Parathyroid adenoma (tissue), 2 donors: Measurements from ENCODE around the gene HDGF.
A peak's percentile ranks its signal among the peaks of the same experiment; 100 is the strongest.

Experiments
- H2AFZ ChIP-seq: fragments of 300-600 bp; sonication (generic); one replicate; pipeline ENCODE4 v1.7.0; 2017; ENCODE audit warnings: antibody characterized with exemption, mild to moderate bottlenecking
- H3K27ac ChIP-seq: fragments of 300-600 bp; sonication (generic); one replicate; pipeline ENCODE4 v1.7.0; 2017
- H3K27me3 ChIP-seq: fragments of 300-600 bp; sonication (generic); one replicate; pipeline ENCODE4 v1.7.0; 2017; ENCODE audit warnings: low read length; ENCODE audit not compliant: control insufficient read depth, insufficient read depth
- H3K36me3 ChIP-seq: fragments of 300-600 bp; sonication (generic); one replicate; pipeline ENCODE4 v1.7.0; 2017; ENCODE audit warnings: low read length; ENCODE audit not compliant: control insufficient read depth, insufficient read depth
- H3K4me1 ChIP-seq: fragments of 300-600 bp; sonication (generic); one replicate; pipeline ENCODE4 v1.7.0; 2017; ENCODE audit warnings: control low read depth
- H3K4me2 ChIP-seq: fragments of 300-600 bp; sonication (generic); one replicate; pipeline ENCODE4 v1.7.0; 2017; ENCODE audit warnings: low read length
- H3K4me3 ChIP-seq: fragments of 300-600 bp; sonication (generic); one replicate; pipeline ENCODE4 v1.7.0; 2017; ENCODE audit warnings: low read depth, low read length
- H3K79me2 ChIP-seq: fragments of 300-600 bp; sonication (generic); one replicate; pipeline ENCODE4 v1.7.0; 2017; ENCODE audit warnings: control low read depth
- H3K9ac ChIP-seq: fragments of 300-600 bp; sonication (generic); one replicate; pipeline ENCODE4 v1.7.0; 2017; ENCODE audit warnings: mild to moderate bottlenecking
- H3K9me3 ChIP-seq: fragments of 300-600 bp; sonication (generic); one replicate; pipeline ENCODE4 v1.7.0; 2017; ENCODE audit warnings: low read length; ENCODE audit not compliant: control insufficient read depth
- TF ChIP-seq, protein P1 (sequence below): fragments of 300-600 bp; sonication (generic); IDR thresholded peaks from one replicate; pipeline ENCODE4 v1.7.0; 2017; ENCODE audit warnings: antibody characterized with exemption, mild to moderate bottlenecking
- donor health status: primary hyperparathyroidism.

The HDGF gene

DNA sequence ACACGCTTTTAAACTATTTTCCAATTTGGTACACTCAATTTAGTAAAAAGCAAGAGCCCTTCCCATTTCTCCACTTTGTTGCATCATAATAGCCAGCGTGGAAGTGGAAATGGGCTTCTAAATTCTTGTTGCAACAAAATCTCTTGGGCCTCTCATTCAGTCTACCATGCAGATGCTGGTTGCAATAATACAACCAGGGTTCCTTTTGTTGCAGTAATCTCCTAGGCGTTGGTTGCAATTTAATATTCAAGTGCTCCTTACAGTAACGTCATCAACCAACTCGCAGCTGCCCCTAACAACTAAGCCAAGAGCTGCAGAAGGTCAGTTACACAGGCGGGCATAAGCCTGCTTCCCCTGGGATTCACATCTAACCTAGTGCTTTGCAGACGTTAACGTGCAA, 2.7 kb upstream of the HDGF start:
- H3K4me1 ChIP-seq, result peaks cover 3% of the 10 kb centered on the region
- no peak overlapping the region for H3K4me3 ChIP-seq
- TF ChIP-seq, protein P1, sequence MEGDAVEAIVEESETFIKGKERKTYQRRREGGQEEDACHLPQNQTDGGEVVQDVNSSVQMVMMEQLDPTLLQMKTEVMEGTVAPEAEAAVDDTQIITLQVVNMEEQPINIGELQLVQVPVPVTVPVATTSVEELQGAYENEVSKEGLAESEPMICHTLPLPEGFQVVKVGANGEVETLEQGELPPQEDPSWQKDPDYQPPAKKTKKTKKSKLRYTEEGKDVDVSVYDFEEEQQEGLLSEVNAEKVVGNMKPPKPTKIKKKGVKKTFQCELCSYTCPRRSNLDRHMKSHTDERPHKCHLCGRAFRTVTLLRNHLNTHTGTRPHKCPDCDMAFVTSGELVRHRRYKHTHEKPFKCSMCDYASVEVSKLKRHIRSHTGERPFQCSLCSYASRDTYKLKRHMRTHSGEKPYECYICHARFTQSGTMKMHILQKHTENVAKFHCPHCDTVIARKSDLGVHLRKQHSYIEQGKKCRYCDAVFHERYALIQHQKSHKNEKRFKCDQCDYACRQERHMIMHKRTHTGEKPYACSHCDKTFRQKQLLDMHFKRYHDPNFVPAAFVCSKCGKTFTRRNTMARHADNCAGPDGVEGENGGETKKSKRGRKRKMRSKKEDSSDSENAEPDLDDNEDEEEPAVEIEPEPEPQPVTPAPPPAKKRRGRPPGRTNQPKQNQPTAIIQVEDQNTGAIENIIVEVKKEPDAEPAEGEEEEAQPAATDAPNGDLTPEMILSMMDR, result no peak
- H3K36me3 ChIP-seq, result no peaks in the 10 kb centered on the region
- no peak overlapping the region for H2AFZ ChIP-seq
- no peak overlapping the region for H3K9ac ChIP-seq
- H3K9me3 ChIP-seq, result no peaks in the 10 kb centered on the region
- no peaks in the 10 kb centered on the region for H3K27me3 ChIP-seq
- H3K27ac ChIP-seq, result no peak overlapping the region
- H3K4me2 ChIP-seq, result no peak overlapping the region
- peaks cover 16% of the 10 kb centered on the region for H3K79me2 ChIP-seq

DNA sequence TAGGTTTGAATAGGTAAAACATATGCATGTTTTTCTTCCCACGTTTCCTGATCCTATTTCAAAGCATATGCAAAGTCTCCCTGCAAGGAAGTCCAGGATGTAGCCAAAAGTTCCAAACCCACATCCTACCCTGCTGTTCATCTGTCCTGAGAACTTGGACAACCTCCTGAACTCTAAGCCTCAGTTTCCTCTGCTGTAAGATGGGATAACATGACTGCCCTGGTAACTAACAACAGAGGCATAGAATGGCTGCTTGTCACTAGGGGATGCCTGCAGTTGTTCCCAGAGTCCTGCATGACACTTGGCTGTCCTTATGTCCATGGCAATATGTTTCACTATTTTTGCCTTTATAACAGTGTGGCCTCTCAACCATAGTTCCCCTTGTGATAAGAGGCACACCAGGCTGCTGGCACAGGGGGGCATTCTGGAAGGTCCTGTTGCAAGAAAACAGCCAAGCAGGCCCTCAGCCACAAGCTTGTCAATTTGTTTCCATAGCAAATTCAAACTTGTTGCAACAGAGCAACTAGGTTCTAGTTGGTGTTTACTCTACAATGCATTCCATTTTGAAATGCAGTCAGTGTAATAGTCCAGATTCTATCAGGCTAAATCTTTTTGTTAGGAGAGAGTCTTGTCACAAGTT, 1.5 kb upstream of the HDGF start:
- TF ChIP-seq, protein P1, result no peak
- Histone ChIP-seq H3K36me3 (no peaks in the 10 kb centered on the region), H3K4me1 (peaks cover 11% of the 10 kb centered on the region), H3K27ac (peak overlapping the region; percentile 88), H3K4me2 (peak overlapping the region; percentile 67), H3K9me3 (no peaks in the 10 kb centered on the region), H3K79me2 (peaks cover 27% of the 10 kb centered on the region), H3K9ac (no peak overlapping the region), H3K27me3 (no peaks in the 10 kb centered on the region), H2AFZ (no peak overlapping the region), H3K4me3 (peak overlapping the region; percentile 94)

DNA sequence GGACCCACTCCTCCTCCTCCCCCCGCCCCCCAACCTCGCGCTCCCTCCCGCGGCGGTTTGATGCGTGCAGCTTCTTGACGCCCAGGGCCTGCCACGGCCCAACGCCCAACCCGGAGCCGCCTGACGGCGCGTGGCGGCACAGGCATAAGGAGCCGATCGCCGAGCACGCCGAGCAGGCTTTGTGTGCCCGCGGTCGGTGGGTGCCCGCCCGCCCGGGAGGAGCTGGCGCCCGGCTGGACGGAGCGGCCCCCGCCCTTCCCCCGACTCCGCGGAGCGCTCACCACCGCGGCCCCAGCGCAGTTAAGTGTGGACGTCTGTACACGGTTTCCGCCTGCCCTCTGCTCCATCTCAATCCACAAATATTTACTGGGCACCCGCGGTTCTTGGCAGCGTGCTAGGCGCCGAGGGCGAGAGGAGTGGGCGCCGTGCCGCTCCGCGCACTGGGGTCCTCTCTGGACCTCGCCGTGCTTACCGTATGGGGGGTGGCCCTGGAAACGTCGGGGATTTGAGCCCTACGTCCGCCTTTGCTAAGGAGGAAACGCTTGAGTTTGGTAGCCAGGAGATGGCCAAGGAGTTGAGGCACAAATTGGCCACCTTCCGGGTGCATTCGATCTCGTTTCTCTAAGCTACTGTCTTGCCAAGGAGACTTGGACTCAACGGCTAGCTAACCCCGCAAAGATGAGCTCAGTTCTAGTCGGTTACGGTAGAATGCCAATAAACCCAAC, 444 bp upstream of the HDGF start:
- Histone ChIP-seq H3K4me3 (peak overlapping the region; percentile 94), H2AFZ (peak overlapping the region; percentile 87), H3K9ac (no peak overlapping the region), H3K27me3 (no peaks in the 10 kb centered on the region), H3K4me1 (peaks cover 16% of the 10 kb centered on the region), H3K36me3 (no peaks in the 10 kb centered on the region), H3K27ac (peak overlapping the region; percentile 88), H3K4me2 (peak overlapping the region; percentile 67), H3K9me3 (no peaks in the 10 kb centered on the region), H3K79me2 (peaks cover 31% of the 10 kb centered on the region)
- TF ChIP-seq, protein P1, result no peak

DNA sequence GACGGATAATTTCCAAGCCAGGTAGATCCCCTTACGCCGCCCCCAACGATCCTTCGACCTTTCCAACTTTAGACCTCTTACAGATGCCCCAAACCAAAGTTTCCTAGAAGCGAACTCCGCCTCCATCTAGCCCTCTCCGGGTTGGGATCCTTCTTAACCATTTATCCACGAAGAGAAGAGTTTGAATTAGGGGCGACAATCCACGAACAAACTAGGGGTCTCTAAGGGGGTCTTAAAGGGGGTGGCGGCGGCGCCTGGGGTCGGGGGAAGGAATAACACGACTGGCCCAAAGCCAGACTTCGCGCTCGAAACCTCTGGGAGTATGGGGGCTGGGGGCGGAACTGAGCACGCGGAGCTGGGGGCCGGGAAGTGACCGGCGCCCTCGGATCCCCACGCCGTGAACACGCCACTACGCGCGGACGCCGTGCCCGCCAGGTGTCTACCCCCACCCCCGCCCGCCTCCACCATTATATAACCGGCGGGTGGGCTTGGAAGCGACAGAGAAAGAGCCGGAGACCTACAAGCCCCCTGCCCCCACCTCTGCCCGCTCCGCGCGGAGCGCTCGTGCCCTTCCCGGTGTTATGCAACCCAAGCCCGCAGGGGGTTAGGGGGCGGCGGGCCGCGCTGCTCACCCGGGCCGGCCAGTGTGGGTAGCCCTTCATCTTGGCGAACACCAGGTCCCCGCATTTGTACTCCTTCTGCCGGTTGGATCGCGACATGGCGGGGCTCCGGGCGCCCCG, 594 bp downstream of the HDGF start:
- no peaks in the 10 kb centered on the region for H3K9me3 ChIP-seq
- H3K4me1 ChIP-seq, result peaks cover 20% of the 10 kb centered on the region
- no peaks in the 10 kb centered on the region for H3K27me3 ChIP-seq
- TF ChIP-seq, protein P1, result no peak
- no peaks in the 10 kb centered on the region for H3K36me3 ChIP-seq
- peaks cover 33% of the 10 kb centered on the region for H3K79me2 ChIP-seq
- H3K4me2 ChIP-seq, result peak overlapping the region; percentile 80
- H3K27ac ChIP-seq, result peak overlapping the region; percentile 99
- H3K4me3 ChIP-seq, result peak overlapping the region; percentile 83
- H2AFZ ChIP-seq, result peak overlapping the region; percentile 53
- H3K9ac ChIP-seq, result peak overlapping the region; percentile 43
